Ammon's horn (tissue), 1 donor: Measurements from ENCODE around the gene RTCA.
"Not testable (repeated sequence)": the region's sequence is repeated elsewhere in the genome, so short reads cannot be mapped to it uniquely, and the experiment has no call there.

Experiments
- DNase-seq: peaks from one replicate; pipeline ENCODE4 v3.0.0-alpha.2; 2016; ENCODE audit warnings: low spot score

RTCA gene

DNA sequence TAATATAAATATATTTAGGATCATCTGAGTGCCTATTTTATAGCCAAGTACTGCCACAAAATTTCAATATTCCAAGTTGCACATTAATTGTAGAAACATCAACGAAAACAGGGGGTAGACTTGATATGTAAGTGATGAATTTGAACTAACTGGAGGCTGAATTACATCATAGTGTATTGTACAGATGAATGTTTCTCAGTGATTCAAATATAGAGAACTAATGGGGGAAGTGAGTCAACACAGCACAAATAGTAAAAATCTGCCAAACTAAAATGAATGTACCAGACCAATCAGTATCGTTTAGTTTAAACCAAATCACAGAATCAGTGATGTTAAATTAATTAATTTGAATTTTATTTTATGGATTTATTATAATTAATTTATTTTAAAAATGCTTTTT lies 42.8 kb downstream of the RTCA start:
- no peak for DNase-seq

DNA sequence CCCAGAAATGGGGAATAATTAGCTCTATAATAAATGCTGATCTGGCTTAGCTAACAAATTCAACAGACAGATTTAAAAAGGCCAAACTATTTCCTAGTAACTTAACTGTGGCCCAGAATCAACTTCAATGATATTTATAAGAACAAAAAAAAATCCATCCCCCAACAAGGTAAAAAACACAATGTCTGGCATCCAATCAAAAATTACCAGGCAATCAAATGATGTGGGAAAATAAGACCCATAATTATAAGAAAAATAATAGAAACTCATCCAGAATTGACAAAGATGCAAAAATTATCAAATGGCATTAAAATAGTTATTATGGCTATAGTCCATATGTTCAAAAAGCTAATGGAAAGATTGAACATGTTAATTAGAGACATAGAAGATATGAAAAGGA lies 43.8 kb downstream of the RTCA start:
- DNase-seq: no peak

DNA sequence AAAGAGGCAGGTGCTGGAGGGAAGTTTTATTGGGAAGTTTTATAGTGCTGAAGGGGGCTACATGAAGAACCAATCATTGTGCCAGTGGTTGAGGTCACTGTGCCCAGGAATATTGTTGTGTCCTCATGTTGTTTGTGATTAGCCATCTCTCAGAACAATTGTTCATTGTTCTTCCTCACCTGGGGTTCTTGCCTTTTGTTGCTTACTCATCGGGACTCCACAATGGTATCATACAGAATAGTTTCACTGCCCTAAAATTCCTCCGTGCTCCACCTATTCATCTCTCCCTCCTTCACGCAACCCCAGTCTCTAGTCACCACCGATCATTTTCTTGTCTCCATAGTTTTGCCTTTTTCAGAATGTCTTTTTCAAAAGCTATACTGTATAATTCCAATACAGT lies 47.4 kb downstream of the RTCA start:
- no peak for DNase-seq

DNA sequence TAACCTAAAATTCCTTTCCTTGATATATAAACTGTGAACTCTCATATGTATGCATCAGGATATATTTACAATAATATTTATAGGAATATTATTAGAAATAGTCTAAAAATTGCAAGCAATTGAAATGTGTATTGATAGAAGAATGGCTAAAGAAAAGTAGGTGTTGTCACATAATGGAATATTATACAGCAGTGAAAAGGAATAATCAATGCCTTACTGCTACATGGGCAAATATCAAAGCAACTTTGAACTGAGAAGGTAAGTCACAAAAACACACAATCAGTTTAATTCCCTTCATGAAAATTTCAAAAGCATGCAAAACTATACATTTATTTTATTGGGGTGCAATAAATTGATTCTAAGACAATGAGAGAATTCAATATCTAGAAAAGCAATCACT lies 50.6 kb downstream of the RTCA start:
- DNase-seq: no peak

DNA sequence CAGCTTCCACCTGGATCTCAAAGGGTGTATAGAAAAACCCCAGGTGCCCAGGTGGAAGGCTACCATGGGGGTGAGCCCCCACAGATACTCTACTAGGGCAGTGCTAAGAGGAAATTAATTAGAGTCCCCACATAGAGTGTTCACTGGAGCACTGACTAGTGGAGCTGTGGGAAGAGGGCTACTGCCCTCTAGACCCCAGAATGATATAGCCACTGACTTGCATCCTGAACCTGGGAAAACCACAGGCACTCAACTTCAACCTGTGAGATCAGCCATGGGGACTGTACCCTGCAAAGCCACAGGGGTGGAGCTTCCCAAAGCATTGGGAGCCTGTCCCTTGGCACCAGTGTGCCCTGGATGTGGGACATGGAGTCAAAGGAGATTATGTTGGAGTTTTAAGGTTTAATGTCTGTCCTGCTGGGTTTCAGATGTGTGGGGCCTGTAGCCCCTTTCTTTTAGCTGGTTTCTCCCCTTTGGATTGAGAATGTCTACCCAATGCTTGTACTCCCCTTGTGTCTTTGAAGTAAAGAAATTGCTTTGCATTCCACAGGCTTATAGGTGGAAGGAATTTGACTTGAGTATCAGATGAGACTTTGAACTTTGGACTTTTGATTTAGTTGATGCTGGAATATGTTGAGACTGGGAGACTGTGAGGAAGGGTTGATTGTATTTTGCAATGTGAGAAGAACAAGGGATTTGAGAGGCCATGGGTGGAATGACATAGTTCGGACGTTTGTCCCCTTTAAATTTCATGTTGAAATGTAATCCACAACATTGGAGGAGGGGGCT lies 54.5 kb downstream of the RTCA start:
- no peak for DNase-seq

DNA sequence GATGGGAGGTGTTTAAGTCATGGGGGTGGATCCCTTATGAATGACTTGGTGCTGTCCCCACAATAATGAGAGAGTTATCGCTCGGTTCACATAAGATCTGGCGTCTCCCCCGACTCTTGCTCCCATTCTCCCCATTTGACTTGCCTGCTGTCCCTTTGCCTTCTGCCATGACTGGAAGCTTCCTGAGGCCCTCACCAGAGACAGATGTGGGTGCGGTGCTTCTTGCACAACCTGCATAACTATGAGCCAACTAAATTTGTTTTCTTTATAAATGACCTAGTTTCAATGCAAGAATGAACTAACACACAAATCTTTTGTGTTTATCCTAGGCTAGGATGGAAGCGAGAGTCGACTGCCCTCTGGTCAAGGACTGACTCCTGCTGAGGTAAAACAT lies 55.1 kb downstream of the RTCA start:
- DNase-seq: no peak

DNA sequence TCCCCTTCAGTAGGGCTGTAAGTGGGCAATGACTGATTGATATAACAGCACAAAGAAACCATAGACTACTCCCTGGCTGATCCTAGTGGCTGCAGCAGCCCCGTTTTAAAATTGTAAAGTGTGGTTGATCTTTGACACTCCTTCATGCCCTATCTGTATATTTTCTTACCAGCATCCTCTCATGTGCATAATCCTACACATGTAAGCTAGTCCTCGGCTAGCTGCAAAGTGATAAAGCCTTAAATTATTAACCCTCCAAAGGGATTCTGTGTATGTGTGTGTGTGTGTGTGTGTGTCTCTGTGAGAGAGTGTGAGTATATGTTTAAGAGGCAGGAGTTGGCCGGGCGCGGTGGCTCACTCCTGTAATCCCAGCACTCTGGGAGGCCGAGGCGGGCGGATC lies 55.5 kb downstream of the RTCA start:
- DNase-seq: no peak

DNA sequence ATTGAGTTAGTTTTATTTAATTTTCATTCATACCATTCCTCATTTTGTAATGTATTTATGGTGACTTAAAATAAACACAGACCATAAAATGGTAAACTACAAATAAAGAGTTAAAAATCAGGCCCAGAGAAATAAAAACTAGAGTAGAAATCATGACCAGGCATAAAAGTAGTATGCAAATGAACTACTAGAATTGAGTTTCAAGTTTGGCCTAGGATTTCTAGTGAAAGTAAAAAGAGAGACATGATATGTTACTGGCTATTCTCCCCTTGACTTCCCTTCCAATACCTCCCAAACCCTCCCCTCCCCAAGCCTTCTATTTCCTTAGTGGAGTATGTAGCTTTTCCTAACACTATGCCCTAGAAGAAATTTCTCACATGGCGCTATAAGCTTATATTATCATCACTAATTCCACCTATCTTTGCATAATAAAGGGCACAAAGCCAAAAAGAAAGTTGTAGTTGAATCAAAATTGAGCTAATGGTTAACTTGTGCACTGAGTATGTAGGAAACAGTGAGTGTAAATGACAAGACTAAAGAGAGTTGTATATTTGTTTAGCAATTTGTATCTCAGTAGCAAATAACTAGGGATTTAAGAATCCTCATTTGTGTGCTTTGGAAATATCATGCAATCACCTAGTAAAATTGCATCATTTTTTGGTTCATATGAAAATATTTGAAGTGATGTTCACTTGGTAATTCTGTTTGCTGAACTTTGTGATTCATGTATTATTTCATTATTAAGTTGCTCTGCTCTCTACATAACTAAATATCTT lies 56.6 kb downstream of the RTCA start:
- DNase-seq: no peak

DNA sequence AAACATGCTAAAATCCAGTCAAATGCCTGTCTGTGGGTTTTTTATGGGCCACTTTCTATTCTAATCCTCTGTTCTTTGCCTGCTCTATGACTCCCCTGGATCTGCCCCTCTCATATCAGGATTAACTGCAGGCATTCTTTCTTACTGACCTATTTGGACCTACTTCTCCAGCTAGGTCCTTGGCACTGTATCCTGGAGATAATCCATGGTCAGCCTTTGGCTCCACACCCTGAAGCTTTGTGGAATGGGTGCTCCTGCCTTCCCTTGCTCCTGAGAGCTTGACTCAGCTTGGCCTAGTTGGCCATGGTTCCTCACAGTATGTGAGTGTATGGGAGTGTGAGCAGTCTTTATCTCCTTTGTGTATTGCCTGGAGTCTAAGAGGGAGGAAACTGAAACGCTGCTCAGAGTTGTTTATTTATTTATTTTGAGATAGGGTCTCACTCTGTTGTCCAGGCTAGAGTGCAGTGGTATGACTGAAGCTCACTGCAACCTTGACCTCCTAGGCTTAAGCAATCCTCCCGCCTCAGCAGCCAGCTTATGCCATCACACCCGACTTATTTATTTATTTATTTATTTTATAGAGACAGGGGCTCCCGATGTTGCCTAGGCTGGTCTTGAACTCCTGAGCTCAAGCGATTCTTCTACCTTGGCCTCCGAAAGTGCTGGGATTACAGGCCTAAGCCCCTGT lies 57.5 kb downstream of the RTCA start:
- DNase-seq: no peak

DNA sequence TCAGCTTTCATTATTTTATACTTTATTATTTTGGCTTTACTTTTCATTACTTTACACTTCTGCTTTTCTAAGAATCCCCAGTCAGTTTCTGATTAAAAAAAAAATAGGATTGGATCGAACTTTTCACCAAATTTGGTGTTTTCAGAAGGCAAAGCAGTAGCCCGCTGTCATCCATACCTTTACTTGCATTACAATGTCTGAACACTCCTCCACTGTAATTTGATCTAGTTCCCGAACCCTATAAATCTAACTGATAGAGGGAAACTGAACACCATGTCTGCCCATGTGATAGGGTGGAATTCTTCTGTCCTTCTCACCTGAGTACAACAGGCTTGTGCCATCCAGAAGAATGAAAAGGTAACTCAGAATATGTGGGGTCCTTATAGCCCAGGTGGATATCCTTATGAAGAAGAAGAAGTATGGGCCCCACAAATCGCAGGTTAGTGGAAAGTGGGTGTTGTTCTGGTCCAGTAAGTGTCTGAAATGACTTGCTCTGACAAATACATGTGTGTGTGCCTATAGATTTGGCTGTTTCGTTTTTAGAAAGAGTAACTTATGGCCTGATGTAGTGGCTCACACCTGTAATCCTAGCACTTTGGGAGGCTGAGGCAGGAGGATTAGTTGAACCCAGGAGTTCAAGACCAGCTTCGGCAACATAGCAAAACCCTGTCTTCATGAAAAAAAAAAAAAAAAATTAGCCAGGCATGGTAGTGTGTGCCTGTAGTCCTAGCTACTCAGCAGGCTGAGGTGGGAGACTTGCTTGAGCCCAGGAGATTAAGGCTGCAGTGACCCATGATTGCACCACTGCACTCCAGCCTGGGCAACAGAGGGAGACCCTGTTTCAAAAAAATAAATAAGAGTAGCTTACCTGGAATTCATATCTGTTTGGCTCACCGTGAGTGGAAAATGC lies 59.7 kb downstream of the RTCA start:
- DNase-seq: no peak

DNA sequence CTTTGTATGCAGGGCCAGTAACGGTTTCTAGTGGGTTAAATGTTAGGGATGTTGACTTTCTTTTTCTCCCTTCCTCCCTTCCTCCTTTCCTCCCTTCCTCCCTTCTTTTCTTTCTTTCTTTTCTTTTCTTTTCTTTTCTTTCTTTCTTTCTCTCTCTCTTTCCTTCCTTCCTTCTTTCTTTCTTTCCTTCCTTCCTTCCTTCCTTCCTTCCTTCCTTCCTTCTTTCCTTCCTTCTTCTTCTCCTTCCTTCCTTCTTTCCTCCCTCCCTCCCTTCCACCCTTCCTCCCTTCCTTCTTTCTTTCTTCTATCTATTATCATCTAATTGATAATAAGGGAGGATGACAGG lies 60.3 kb downstream of the RTCA start:
- DNase-seq: not testable (repeated sequence)

DNA sequence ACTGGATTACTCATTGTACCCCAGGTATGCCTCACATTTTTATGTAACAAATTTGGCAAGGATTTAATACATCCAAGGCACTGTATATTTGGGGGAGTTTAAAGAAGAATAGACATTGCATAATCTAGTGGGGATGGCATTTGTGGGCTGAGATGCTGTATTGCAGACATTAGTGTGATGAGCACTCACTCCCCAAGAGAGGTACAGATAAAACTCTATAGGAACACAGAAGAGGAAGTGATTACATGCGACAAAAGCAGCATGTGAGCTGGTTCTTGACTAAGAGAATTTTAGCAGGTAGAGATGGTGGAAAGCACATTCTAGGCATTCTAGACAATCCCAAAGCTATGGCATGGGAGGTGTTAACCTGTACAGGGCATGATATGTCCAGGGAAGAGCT lies 62.1 kb downstream of the RTCA start:
- DNase-seq: no peak

DNA sequence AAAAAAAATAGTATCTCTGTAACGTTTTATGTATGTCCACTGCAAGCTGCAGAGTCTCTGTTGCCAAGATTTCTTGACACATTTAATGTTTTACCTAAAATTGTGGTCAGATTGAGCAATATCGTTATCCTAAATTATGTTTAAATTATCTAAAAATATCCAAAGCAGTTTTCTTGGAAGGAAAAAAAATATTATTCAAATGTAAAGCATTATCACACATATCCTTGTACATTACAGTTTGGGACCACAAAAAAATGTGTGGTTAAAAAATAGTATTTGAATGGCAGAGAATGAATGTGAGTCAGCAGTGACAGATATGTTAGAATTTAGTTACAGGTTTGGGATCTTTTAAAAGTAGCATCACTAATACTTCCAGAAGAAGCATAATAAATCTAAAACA lies 65.1 kb downstream of the RTCA start:
- DNase-seq: not testable (repeated sequence)

DNA sequence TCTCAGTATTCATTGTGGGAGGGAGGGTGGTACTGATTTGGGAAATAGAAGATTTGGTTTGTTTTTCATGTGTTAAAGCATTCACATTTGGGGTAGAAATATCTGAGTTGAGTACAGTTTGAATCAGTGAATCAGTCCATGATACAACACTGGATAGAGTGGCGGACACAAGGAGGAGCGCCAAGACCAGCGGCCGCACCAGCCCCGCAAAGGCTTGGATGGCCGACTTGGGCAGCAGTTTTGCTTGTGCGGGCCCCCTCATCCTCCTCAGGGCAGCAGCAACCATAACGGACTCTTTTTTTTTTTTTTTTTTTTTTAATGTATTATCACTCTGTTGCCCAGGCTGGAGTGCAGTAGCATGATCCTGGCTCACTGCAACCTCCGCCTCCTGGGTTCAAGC lies 66.3 kb downstream of the RTCA start:
- DNase-seq: no peak

DNA sequence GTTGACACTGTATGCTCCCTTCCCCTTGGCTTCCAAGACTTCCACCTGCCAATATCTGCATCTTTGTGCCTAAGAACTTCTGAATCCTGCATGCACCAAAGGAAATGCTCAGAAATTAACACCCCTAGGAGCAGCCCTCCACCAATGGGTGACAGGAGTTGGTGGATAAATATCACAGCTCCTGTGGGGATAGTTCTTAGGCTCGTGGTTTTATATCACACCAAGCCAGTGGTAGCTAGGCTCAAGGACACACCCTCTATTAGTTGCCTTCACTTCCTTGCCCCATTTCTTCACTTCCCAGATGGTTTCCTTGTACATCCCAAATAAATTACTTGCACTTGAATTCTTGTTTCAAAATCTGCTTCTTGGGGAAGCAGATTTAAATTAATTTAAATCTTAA lies 69.4 kb downstream of the RTCA start:
- DNase-seq: no peak

DNA sequence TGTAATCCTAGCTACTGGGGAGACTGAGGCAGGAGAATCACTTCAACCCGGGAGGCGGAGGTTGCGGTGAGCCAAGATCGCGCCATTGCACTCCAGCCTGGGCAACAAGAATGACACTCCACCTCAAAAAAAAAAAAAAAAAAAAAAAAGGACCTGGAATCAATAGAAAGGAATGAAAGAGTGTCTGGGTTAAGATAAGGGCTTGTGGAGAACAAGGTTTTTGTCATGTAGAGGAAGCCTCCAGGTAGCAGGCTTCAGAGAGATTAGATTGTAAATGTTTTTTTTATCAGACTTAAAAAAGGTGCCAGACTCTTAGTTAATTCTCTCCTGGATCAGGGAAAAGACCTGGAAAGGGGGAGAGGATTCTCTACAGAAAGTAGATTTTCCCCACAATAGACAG lies 71.9 kb downstream of the RTCA start:
- not testable (repeated sequence) for DNase-seq

DNA sequence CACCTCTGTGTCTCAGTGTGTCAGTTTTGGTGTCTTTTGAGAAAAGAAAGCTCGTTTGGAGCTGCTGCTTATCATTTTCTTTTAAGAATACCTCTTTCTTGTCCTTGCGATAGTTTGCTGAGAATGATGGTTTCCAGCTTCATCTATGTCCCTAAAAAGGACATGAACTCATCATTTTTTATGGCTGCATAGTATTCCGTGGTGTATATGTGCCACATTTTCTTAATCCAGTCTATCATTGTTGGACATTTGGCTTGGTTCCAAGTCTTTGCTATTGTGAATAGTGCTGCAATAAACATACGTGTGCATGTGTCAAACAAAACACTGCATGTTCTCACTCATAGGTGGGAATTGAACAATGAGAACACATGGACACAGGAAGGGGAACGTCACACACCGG lies 73.7 kb downstream of the RTCA start:
- DNase-seq: not testable (repeated sequence)

DNA sequence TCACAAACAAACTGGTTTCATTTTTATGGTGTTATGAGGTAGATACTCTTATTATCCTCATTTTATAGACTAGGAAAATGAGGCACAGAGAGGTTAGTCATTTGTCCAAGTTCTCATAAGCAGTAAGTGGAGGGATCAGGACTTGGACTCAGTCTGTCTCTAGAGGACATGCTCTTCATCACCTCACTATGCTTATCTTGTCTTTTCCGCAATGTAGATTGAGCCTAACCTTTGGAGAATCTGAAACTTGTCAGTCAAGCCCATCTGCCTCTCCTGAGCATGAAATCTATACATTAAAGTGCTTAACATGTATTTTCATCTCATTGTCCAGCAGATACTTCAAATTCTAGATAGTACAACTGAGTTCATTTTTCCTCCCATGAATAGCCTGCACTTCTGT lies 74.5 kb downstream of the RTCA start:
- DNase-seq: no peak

DNA sequence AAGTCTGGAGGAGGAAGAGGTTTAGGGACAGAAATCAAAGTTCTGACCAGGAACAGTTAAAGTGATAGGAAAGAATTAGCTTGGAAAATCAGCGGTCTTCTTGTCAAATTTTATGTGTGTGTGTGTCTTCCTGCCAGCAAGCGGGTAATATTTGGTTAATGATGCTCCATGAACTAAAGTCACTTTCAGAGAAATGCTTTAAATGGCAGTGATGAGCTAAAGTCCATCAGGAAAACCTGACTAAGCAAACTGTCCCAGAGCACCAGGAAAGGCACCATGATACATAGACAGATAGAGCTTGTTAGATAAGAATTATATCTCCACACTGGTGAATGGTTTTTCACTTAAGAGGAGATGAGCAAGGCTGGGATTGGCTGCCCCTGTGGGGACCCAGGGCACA lies 76.3 kb downstream of the RTCA start:
- no peak for DNase-seq
